Gastroesophageal sphincter (tissue), 4 donors: ENCODE results near the gene HS3ST1. TPM values are rescaled to one million over a fixed set of nuclear protein-coding genes. Genes with fewer than 3 reads are reported as not detected.
A peak's percentile ranks its signal among the peaks of the same experiment; 100 is the strongest.

Source experiments
- ATAC-seq: fragments of 150-250 bp; one replicate; pipeline ENCODE4 v1.9.1; 2016; ENCODE audit warnings: mild to moderate bottlenecking, moderate library complexity
- H3K27ac ChIP-seq, 4 donors: fragments of 200-600 bp; sonication (generic) in 3 of 4; 1 replicate in 3 of 4; 2 replicates in 1 of 4; pipeline ENCODE4 v1.5.1; 2016 to 2019
- H3K27me3 ChIP-seq: fragments of 200-600 bp; sonication (generic); one replicate; pipeline ENCODE4 v1.5.1; 2019
- H3K36me3 ChIP-seq, 2 donors: fragments of 200-600 bp; sonication (generic); one replicate each; pipeline ENCODE4 v1.5.1; 2019; ENCODE audit warnings: control low read depth in 1 of 2
- H3K4me1 ChIP-seq, 3 donors: fragments of 200-600 bp; sonication (generic); 1 replicate in 2 of 3; 2 replicates in 1 of 3; pipeline ENCODE4 v1.5.1; 2016 to 2019; ENCODE audit warnings: control low read depth in 2 of 3
- H3K4me3 ChIP-seq, 2 donors: fragments of 200-600 bp; sonication (generic); one replicate each; pipeline ENCODE4 v1.5.1; 2019; ENCODE audit warnings: mild to moderate bottlenecking in 1 of 2, moderate library complexity in 1 of 2
- H3K9me3 ChIP-seq, 3 donors: fragments of 200-600 bp; sonication (generic); one replicate each; pipeline ENCODE4 v1.5.1; 2017 to 2019; ENCODE audit warnings: control low read depth in 2 of 3
- EP300 ChIP-seq: sonication (generic); formaldehyde crosslinking; IDR thresholded peaks from one replicate; pipeline ENCODE4 v1.6.1; 2017; ENCODE audit warnings: antibody characterized with exemption, mild to moderate bottlenecking
- POLR2A ChIP-seq, 2 donors: fragments of 450-650 bp; IDR thresholded peaks; one replicate each; pipeline ENCODE4 v1.6.1; 2017; ENCODE audit warnings: antibody characterized with exemption in 2 of 2, mild to moderate bottlenecking in 2 of 2, moderate library complexity in 1 of 2
- POLR2AphosphoS5 ChIP-seq: sonication (generic); formaldehyde crosslinking; IDR thresholded peaks from one replicate; pipeline ENCODE4 v1.6.1; 2017; ENCODE audit warnings: antibody characterized with exemption
- WGBS, 2 donors: methylation state at CpG; one replicate each; pipeline ENCODE4 v1.1.5; 2018; ENCODE audit warnings: low coverage in 1 of 2; 5-methylcytosine and 5-hydroxymethylcytosine counted together
- total RNA-seq, 4 donors: library from RNA; depleted of rRNA; stranded (reverse); fragments of >200 nt; gene quantifications; one replicate each; pipeline ENCODE4 v1.1.0, GENCODE V29; 2016
- TF ChIP-seq, protein P1 (sequence below), 4 experiments: fragments of 200-600 bp in 2 of 4; fragments of 450-650 bp in 2 of 4; sonication (generic) in 1 of 4; IDR thresholded peaks; one replicate each; pipeline ENCODE4 v1.5.1; 2017 to 2019; ENCODE audit warnings: antibody characterized with exemption in 4 of 4, mild to moderate bottlenecking in 2 of 4, moderate library complexity in 2 of 4

The HS3ST1 gene
- total RNA-seq, 4 donors from 2014 or later, result 0.66 to 2.0 (median 1.4) TPM

DNA sequence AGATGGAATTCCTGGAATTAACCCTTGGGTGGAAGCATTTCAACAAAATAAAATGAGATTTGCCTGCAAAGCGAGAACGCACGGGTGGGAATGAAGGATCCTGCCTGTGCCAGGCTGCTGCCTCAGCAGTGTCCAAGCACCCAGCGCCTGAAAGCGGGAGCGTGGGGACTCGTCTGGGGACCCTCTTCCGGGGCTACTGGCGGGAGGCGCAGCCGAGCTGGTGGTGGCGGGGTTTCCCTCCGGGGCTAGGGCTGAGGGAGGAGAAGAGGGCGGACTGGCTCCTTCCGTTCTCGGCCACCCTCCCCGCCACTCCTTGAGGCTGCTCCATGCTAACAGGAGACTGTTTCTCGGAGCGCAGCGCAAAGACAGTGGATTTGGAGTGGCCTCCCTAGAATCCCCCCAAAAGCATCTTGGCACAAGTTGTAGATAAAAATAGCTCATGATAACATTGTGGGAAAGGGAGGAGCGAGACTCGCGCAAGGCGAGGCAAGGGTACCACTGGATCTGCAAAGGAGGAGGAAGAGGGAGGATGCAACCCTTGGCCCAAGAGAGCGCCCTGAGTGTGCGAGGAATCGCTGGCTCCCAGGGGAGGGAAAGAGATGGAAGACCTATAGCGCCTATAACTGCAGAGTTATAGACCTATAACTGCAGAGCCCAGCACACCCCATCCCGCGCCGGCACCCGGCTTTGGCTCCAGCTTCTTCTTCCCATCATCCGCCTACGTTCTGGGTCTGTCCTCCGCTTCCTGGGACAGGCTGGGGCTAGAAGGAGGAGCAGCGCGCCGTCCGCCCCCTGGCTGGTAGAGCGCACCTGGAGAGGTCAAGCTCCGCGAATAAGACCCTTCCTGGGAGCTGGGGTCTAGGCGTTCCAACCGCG, 1.3 kb downstream of the HS3ST1 start:
- no peak for ATAC-seq

DNA sequence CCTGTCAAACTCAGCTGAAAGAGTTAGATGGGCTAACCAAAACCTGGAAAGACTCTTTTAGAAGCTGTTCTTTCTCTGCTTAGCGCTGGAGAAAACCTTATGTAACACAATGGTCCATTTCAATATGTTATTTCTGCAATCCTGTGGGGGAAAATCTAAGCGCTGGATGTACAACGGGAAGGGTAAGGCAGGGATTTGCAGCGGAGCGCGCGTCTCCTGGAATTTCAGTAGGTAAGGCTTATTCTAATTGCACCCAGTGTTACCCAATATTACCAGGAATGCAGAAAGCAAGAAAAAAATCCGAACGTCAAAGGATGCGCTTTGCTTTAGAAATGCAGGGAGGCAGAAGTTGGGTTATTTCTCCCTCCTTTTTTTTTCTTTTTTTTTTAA, 2.0 kb downstream of the HS3ST1 start:
- Histone ChIP-seq H3K4me3 (peak overlapping the region in 1 of 2 donors; percentile 74), H3K36me3 (no peaks in the 10 kb centered on the region), H3K9me3 (no peaks in the 10 kb centered on the region), H3K27me3 (peaks cover 28% of the 10 kb centered on the region), H3K4me1 (peaks cover 0 to 39% (median 0%) of the 10 kb centered on the region in 3 donors), H3K27ac (no peak overlapping the region)
- WGBS, 2 donors, result 37 to 40% methylated on average over 10 of the region's 10 CpGs
- TF ChIP-seq POLR2A (IDR thresholded peaks at IDR 0.05), result no peak
- TF ChIP-seq POLR2AphosphoS5, result no peak
- TF ChIP-seq, protein P1, sequence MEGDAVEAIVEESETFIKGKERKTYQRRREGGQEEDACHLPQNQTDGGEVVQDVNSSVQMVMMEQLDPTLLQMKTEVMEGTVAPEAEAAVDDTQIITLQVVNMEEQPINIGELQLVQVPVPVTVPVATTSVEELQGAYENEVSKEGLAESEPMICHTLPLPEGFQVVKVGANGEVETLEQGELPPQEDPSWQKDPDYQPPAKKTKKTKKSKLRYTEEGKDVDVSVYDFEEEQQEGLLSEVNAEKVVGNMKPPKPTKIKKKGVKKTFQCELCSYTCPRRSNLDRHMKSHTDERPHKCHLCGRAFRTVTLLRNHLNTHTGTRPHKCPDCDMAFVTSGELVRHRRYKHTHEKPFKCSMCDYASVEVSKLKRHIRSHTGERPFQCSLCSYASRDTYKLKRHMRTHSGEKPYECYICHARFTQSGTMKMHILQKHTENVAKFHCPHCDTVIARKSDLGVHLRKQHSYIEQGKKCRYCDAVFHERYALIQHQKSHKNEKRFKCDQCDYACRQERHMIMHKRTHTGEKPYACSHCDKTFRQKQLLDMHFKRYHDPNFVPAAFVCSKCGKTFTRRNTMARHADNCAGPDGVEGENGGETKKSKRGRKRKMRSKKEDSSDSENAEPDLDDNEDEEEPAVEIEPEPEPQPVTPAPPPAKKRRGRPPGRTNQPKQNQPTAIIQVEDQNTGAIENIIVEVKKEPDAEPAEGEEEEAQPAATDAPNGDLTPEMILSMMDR (IDR thresholded peaks at IDR 0.05), result no peak
- TF ChIP-seq EP300, result no peak
- ATAC-seq, result no peak

More for the DNA sequence above, 1.3 kb downstream of the HS3ST1 start:
- H3K9me3 ChIP-seq, result no peaks in the 10 kb centered on the region
- H3K27ac ChIP-seq, result no peak overlapping the region
- peaks cover 0 to 39% (median 0%) of the 10 kb centered on the region in 3 donors for H3K4me1 ChIP-seq
- no peaks in the 10 kb centered on the region for H3K36me3 ChIP-seq
- H3K27me3 ChIP-seq, result peaks cover 28% of the 10 kb centered on the region
- no peak for TF ChIP-seq POLR2A (IDR thresholded peaks at IDR 0.05)
- 0 to 7% methylated on average over 12 of the region's 45 CpGs for WGBS, 2 donors
- peak overlapping the region; percentile 24 to 74 for H3K4me3 ChIP-seq

DNA sequence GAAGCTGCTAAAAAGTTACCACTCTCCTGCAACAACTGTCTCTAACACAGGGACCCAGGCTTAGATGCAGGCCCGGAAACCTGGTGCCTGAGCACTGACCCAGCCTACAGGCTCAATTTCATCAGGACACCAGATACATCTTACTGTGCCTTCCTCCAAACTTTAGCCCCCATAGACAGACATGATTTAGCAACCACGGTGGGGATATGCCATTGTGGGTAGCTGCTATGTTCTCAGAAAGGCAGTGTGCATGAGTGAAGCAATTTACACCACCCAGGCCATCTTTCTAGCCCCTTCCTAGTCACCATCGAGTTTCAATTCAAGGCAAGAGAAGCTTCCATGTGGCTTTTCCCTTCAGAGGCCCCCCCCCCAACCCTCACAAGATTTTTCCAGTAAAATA, 2.7 kb downstream of the HS3ST1 start:
- TF ChIP-seq EP300, result no peak
- TF ChIP-seq, protein P1 (IDR thresholded peaks at IDR 0.05), result no peak
- TF ChIP-seq POLR2AphosphoS5, result no peak
- TF ChIP-seq POLR2A (IDR thresholded peaks at IDR 0.05), result no peak
- no peaks in the 10 kb centered on the region for H3K9me3 ChIP-seq
- H3K4me1 ChIP-seq, result peaks cover 0 to 39% (median 0%) of the 10 kb centered on the region in 3 donors
- no peak for ATAC-seq
- H3K36me3 ChIP-seq, result no peaks in the 10 kb centered on the region
- H3K4me3 ChIP-seq, result no peak overlapping the region
- H3K27ac ChIP-seq, result no peak overlapping the region
- peaks cover 28% of the 10 kb centered on the region for H3K27me3 ChIP-seq
- WGBS, 2 donors, result 74 to 81% methylated on average over 2 to 3 of the region's 3 CpGs

DNA sequence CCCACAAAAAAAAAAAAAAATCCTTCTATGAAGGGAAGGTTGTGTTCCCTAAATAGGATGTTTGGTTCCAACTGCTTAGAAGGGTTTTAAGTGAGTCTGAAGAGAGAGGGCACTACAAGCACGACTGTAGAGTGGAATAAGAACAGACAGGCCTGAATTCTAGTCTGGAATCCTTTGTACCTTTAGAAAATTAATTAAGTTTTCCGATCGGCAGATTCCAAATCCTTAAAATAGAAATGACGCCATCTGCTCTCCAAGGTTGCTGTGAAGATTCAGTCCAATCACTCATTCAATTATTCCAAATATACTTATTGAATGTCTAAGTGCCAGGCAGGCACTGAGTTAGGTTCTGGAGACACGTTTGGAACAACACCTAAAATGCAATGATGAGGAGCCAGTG, 3.8 kb downstream of the HS3ST1 start:
- peaks cover 0 to 39% (median 0%) of the 10 kb centered on the region in 3 donors for H3K4me1 ChIP-seq
- TF ChIP-seq EP300 (no peak), POLR2A (IDR thresholded peaks at IDR 0.05) (no peak), POLR2AphosphoS5 (no peak)
- TF ChIP-seq, protein P1 (IDR thresholded peaks at IDR 0.05), result no peak
- ATAC-seq, result no peak
- H3K27ac ChIP-seq, result no peak overlapping the region
- no peak overlapping the region for H3K4me3 ChIP-seq
- no peaks in the 10 kb centered on the region for H3K9me3 ChIP-seq
- peaks cover 28% of the 10 kb centered on the region for H3K27me3 ChIP-seq
- 83 to 92% methylated on average over 5 of the region's 5 CpGs for WGBS, 2 donors
- no peaks in the 10 kb centered on the region for H3K36me3 ChIP-seq

DNA sequence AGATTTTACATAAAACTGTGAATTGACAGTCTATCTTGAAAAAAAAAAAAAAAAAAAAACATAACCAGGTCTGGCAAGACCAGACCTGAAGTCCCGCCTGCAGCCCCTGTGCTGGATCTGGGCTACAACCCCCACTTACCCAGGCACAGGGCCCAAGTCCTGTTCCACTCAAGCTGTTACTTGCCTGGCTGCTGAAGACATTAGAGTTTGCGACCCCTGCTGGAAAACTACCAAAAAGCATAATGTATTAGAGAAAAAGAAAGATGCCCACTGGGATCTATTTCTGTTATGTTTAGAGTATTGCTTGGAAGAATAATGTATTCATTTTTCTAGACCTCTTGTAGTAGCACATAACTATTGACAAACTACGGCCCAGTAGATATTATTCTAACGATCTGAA, 4.7 kb downstream of the HS3ST1 start:
- H3K36me3 ChIP-seq, result no peaks in the 10 kb centered on the region
- TF ChIP-seq, protein P1 (IDR thresholded peaks at IDR 0.05), result peak in 1 of 4 experiments; percentile 15
- no peak for TF ChIP-seq POLR2AphosphoS5
- H3K27ac ChIP-seq, result no peak overlapping the region
- ATAC-seq, result no peak
- no peak overlapping the region for H3K4me3 ChIP-seq
- WGBS, 2 donors, result 55 to 72% methylated on average over 3 to 4 of the region's 4 CpGs
- no peaks in the 10 kb centered on the region for H3K9me3 ChIP-seq
- peaks cover 0 to 33% (median 0%) of the 10 kb centered on the region in 3 donors for H3K4me1 ChIP-seq
- H3K27me3 ChIP-seq, result peaks cover 27% of the 10 kb centered on the region
